ENCODE measurements around the gene IL1RAP. TPM values are rescaled to one million over a fixed set of nuclear protein-coding genes. Genes with fewer than 3 reads are reported as not detected.
A peak's percentile ranks its signal among the peaks of the same experiment; 100 is the strongest.

The IL1RAP gene
- total RNA-seq, 2 donors from 2014 or later, result 5.3 to 5.4 TPM

GRCh38 chr3:190566043-190566933, 52.4 kb downstream of the IL1RAP start:
- 47 to 52% methylated on average over 6 of the region's 6 CpGs for WGBS, 2 donors
- H3K9me3 ChIP-seq, result no peaks in the 10 kb centered on the region
- peak overlapping the region in 3 of 4 donors; percentile 40 to 67 (median 51) for H3K27ac ChIP-seq
- no peak overlapping the region for H3K4me3 ChIP-seq
- no peaks in the 10 kb centered on the region for H3K36me3 ChIP-seq (replicated peaks in 1 of 2; ENCODE audit: insufficient read depth in 1 of 2, low read depth in 2 of 2)
- TF ChIP-seq POLR2A (IDR thresholded peaks at IDR 0.05), result no peak
- TF ChIP-seq, protein P1, sequence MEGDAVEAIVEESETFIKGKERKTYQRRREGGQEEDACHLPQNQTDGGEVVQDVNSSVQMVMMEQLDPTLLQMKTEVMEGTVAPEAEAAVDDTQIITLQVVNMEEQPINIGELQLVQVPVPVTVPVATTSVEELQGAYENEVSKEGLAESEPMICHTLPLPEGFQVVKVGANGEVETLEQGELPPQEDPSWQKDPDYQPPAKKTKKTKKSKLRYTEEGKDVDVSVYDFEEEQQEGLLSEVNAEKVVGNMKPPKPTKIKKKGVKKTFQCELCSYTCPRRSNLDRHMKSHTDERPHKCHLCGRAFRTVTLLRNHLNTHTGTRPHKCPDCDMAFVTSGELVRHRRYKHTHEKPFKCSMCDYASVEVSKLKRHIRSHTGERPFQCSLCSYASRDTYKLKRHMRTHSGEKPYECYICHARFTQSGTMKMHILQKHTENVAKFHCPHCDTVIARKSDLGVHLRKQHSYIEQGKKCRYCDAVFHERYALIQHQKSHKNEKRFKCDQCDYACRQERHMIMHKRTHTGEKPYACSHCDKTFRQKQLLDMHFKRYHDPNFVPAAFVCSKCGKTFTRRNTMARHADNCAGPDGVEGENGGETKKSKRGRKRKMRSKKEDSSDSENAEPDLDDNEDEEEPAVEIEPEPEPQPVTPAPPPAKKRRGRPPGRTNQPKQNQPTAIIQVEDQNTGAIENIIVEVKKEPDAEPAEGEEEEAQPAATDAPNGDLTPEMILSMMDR (IDR thresholded peaks at IDR 0.05), result no peak
- intact Hi-C loops (cut with DNase I), result no loop called here
- ATAC-seq, result peak; percentile 97
- H3K4me1 ChIP-seq, result no peaks in the 10 kb centered on the region
- peak; percentile 72 to 92 (median 83) for DNase-seq
- no peaks in the 10 kb centered on the region for H3K27me3 ChIP-seq

- no peak overlapping the region for H3K27ac ChIP-seq
- H3K4me1 ChIP-seq, result no peaks in the 10 kb centered on the region
- DNase-seq (peak in 3 of 4 donors; percentile 25 to 54 (median 26)), ATAC-seq (no peak)
- intact Hi-C loops (cut with DNase I), result no loop called here
- 22 to 28% methylated on average over 2 of the region's 2 CpGs for WGBS, 2 donors
- no peaks in the 10 kb centered on the region for H3K9me3 ChIP-seq
- no peak overlapping the region for H3K4me3 ChIP-seq
- no peaks in the 10 kb centered on the region for H3K36me3 ChIP-seq (replicated peaks in 1 of 2; ENCODE audit: insufficient read depth in 1 of 2, low read depth in 2 of 2)
- no peaks in the 10 kb centered on the region for H3K27me3 ChIP-seq
- TF ChIP-seq, protein P1 (IDR thresholded peaks at IDR 0.05), result no peak
- TF ChIP-seq POLR2A (IDR thresholded peaks at IDR 0.05), result no peak
Observed at GRCh38 chr3:190568036-190568435, 54.2 kb downstream of the IL1RAP start.

GRCh38 chr3:190574473-190574872, 60.6 kb downstream of the IL1RAP start:
- TF ChIP-seq POLR2A (IDR thresholded peaks at IDR 0.05), result no peak
- TF ChIP-seq, protein P1 (IDR thresholded peaks at IDR 0.05), result no peak
- WGBS, 2 donors, result 63 to 64% methylated on average over 2 of the region's 2 CpGs
- Histone ChIP-seq H3K27ac (no peak overlapping the region), H3K9me3 (no peaks in the 10 kb centered on the region), H3K4me1 (no peaks in the 10 kb centered on the region), H3K27me3 (no peaks in the 10 kb centered on the region), H3K36me3 (replicated peaks in 1 of 2; ENCODE audit: insufficient read depth in 1 of 2, low read depth in 2 of 2) (no peaks in the 10 kb centered on the region), H3K4me3 (no peak overlapping the region)
- intact Hi-C loops (cut with DNase I), result no loop called here
- no peak for ATAC-seq
- DNase-seq, result no peak

DNA sequence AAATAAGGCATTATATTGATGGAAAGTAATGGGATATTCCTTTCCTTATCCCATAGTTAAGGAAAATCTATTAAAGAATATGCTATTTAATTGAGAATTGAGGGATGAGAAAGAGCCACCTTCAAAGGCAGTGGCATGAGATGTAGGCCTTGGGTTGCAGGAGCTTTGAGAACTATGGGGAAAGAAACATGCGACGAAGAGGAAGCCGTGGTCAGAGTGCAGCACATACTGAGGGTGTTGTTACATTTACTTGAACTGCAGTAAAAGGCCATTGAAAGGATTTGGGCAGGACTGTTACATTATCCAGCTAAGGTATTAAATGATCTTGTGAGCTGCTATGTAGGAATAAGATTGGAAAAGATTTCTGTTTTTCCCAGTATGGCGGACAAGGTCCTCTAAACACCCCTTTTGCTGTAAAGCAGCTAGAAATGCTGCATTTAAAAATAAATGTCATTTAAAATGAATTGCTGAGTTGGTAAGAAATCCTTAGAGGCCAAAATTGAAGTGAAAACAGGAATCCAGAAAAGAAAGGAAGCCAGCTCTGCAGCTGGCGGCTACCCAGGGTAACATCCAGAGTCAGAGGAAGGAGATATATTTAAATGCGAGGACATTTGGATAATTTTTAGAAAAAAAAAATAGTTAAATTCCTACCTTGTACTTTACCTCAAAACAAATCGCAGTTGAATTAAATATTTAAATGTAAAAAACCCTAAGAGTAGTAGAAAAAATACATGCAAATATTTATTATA, 61.7 kb downstream of the IL1RAP start:
- H3K4me3 ChIP-seq, result no peak overlapping the region
- intact Hi-C loops (cut with DNase I), result no loop called here
- WGBS, 2 donors, result 77 to 90% methylated on average over 7 of the region's 7 CpGs
- DNase-seq (no peak), ATAC-seq (no peak)
- no peaks in the 10 kb centered on the region for H3K27me3 ChIP-seq
- no peaks in the 10 kb centered on the region for H3K4me1 ChIP-seq
- H3K27ac ChIP-seq, result no peak overlapping the region
- no peaks in the 10 kb centered on the region for H3K9me3 ChIP-seq
- no peak for TF ChIP-seq POLR2A (IDR thresholded peaks at IDR 0.05)
- no peaks in the 10 kb centered on the region for H3K36me3 ChIP-seq (replicated peaks in 1 of 2; ENCODE audit: insufficient read depth in 1 of 2, low read depth in 2 of 2)

DNA sequence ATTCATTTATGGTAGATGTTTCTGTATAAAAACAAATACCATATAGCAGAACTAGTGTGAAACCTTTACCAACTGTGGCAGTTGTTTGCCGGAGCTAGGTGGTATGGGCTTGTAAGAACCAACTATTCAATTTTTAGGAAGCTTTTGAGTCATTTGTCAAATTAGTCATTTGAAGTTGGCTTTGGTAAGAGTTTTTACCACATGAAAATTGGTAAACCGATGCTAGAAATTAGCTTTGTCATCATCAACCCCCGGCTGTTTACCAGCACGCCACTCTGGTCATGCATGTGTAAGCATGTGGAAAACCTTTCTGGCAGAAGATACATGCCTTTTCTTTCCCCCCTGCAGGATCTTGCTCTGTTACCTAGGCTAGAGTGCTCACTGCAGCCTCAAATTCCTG, 63.3 kb downstream of the IL1RAP start:
- intact Hi-C loops (cut with DNase I), result no loop called here

More for the DNA sequence above, 63.3 kb downstream of the IL1RAP start:
- Histone ChIP-seq H3K27me3 (no peaks in the 10 kb centered on the region), H3K9me3 (no peaks in the 10 kb centered on the region), H3K36me3 (replicated peaks in 1 of 2; ENCODE audit: insufficient read depth in 1 of 2, low read depth in 2 of 2) (no peaks in the 10 kb centered on the region), H3K4me3 (no peak overlapping the region), H3K4me1 (peaks cover 4% of the 10 kb centered on the region), H3K27ac (no peak overlapping the region)
- no peak for TF ChIP-seq POLR2A (IDR thresholded peaks at IDR 0.05)
- TF ChIP-seq, protein P1 (IDR thresholded peaks at IDR 0.05), result no peak
- no peak for DNase-seq
- no peak for ATAC-seq
- WGBS, 2 donors, result 95 to 96% methylated on average over 4 of the region's 4 CpGs

All from body of pancreas (tissue), 4 donors.